HuH-7.5 (cell line): ENCODE data around the gene BIN2.
A peak's percentile ranks its signal among the peaks of the same experiment; 100 is the strongest.

ENCODE experiments used
- DNase-seq: peaks from one replicate; pipeline ENCODE4 v3.0.0; 2011; ENCODE audit warnings: low spot score

Gene BIN2

DNA sequence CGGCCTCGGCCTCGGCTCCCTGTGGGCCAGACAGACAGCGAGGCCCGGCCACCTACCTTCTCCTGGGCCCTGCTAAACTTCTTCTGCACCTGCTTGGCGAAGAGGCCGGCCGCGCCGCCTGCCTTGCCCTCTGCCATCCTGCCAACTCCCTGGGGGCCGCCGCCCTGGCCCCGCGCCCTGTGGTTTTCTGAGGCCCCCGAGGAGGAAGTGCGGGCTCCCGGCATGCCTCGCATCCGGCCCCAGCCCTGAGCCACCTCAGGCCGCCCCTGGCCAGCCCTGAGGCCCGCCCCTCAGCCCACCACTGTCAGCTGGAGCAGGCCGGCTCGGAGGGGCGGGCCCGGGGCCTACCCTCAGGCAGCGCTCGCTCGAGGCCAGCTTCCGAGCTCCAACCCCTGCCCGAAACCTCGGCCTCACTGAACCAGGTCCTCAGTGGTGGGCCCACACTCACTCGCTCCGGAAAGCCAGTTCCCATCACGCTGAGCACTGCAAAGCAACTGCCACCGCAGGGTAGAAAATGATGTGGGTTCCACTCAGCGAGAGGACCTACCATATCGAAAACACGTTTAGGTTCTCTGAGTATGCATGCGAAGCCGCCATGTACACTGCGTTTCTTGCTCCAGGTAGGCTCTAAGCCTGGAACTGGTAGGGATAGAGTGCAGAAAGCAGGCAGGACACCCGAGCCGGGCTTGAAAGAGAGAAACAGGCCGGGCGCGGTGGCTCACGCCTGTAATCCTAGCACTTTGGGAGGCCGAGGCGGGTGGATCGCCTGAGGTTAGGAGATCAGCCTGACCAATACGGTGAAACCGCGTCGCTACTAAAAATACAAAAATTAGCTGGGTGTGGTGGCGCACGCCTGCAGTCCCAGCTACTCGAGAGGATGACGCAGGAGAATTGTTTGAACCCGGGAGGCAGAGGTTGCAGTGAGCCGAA lies at the start of gene BIN2:
Gene BIN2 (minus strand): TSS at position 209 of the 930 bp plus-strand sequence. CDS start 72 bp downstream, at position 137.
- no peak for DNase-seq

DNA sequence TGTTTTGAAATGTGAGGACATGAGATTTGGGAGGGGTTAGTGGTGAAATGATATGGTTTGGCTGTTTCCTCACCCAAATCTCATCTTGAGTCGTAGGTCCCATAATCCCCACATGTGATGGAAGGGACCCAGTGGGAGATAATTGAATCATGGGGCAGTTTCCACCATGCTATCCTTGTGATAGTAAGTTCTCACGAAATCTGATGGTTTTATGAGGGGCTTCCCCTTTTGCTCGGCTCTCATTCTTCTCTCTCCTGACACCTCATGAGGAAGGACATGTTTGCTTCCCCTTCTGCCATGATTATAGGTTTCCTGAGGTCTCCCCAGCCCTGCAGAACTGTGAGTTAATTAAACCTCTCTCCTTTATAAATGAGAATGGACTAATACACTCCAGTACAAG lies 49.2 kb upstream of the BIN2 start:
- DNase-seq, result no peak

DNA sequence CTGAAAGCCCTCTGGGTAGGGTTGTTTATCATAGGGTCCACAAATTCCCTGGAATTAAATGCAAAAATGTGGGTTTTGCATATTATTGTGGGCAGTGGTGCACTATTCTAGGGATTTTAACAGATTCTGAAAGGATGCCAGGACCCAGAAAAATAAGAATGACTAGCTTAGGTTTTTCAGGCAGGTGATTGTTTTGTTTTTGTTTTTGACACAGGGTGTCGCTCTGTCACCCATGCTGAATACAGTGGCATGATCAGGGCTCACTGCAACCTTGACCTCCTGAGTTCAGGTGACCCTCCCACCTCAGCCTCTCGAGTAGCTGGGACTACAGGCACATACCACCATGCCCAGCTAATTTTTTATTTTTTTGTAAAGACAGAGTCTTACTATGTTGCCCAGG lies 48.0 kb upstream of the BIN2 start:
- no peak for DNase-seq

DNA sequence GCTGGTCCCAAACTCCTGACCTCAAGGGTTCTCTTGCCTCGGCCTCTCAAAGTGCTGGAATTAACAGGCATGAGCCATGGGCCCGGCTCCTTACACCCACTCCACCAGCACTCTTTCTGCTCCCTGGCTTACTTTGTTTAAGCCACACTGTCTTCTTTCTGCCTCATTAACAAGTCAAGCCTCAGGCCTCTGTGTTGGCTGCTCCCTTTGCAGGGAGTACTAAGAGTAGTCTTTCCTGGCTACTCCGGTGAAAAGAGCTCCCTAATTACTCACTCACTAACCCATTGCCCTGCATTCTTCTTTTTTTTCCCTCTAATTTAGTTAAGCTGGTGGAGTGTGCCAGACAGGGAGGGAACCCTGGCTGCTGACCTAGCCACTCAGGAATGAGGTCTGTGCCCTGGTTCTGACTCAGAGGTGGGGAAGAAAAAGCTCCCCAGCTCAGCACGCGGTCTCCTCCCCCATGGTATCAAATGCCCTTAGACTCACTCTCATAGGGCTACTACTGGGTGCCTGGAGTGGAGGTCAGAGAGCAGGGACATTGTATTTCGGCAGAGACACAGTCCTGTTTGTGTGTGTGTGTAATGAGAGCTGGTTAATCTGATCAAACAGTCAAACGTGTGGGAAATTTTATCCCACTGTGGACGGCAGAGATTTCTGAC lies 47.5 kb upstream of the BIN2 start:
- peak; percentile 73 for DNase-seq

DNA sequence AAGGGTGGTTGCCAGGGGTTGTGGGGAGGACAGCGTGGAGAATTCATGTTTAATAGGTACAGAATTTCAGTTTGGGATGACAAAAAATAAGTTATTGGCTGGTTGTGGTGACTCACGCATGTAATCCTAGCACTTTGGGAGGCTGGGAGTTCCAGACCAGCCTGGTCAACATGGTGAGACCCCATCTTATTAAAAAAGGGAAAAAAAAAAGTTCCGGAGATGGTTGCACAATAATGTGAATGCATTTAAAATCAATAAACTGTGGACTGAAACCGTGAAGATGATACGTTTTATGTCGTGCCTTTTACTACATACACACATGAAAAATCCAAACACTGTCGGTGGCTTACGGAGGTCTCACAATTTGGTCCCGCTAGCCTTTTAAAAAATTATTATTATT lies 46.7 kb upstream of the BIN2 start:
- DNase-seq, result no peak

DNA sequence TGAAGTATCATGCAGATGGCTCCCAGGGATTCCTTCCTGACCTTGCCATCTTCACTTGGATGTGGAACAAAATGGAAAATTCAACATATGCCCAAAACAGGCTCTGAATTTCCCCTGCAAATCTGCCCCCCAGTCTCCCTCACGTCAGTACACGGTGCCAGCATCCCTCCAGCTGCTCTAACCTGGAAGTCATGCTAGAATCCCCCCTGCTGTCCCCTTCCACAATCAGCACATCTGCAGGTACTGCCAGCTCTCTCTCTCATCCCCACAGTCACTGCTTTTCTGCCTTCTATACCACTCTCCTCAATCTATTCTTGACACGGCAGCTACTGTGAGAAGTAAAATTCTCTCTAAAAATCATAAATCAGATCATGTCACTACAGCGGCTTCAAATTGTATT lies 45.6 kb upstream of the BIN2 start:
- no peak for DNase-seq

DNA sequence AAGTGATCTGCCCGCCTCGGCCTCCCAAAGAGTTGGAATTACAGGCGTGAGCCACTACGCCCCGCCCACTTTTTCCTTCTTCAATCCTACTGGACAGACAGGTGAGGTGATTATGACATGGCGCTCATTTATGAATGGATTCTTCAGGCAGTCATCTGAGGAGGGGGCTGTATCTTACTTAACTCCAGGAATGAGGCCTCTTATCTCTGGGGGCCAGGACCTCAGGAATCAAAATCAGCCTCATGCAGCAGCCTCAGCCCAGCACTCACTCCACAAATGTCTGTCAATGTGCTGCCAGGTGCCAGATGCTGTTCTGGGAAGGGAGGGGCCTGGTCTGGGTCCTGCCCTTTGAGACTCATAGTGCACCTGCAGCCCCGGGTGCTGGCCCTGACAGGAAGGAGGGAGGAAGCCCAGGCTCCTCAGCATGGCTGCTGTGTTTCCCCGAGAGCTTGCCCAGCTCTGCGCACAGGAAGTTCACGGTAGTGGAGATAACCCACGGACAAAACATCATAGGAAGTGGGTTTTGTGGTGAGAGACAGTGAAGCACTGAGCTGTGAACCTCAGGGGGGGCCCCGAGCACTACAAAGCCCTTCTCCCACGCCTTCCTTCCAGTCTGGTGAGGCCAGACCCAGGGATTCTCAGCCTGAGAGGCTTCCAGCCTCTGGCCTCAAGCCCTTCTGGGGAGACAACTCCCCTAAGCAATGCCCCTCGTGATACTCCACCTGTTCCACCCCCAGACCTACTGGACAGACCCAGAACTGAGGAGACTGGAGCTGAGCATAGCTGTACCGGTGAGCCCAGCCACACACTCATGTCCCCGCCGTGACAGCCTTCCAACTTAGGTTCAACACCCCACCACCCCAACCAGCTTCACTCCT lies 44.9 kb upstream of the BIN2 start:
- no peak for DNase-seq

DNA sequence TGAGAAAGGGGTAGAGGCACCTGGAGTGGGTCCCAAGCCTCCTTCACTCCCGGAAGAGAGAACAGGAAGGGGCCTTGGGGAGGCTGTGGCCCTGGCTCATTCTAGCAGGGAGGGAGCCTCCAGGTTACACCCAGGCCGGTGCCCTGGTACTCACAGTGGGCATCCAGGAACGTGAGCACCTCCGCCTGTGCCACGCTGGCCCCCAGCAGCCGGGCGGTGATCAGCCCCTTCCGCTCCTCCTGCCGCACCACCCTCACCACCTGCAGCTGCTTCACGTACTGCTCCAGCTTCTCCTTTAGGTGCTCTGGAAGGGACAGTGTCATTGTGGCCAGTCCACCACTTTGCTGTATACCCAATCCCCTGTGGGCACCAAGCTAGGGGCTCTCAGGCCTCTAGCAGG lies 41.3 kb upstream of the BIN2 start:
- DNase-seq, result no peak

DNA sequence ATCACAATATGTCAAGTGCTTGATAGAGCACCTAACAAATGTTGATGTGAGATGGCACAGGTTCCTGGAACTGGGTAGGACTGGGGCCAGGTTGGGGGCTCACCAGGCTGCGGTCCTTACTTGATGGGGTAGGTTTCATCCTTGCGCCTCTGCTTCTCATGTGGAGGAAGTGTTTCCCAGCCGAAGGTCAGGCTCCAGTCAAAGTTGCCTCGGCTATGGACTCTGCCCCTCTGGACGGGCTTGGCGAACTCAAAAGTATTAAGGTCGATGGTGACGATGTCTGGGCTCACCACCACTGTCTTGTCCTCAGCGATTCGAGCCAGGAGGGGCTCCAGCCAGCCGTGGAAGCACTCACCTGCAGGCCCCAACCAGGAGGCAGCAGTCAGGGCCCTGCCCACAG lies 40.0 kb upstream of the BIN2 start:
- DNase-seq, result no peak

DNA sequence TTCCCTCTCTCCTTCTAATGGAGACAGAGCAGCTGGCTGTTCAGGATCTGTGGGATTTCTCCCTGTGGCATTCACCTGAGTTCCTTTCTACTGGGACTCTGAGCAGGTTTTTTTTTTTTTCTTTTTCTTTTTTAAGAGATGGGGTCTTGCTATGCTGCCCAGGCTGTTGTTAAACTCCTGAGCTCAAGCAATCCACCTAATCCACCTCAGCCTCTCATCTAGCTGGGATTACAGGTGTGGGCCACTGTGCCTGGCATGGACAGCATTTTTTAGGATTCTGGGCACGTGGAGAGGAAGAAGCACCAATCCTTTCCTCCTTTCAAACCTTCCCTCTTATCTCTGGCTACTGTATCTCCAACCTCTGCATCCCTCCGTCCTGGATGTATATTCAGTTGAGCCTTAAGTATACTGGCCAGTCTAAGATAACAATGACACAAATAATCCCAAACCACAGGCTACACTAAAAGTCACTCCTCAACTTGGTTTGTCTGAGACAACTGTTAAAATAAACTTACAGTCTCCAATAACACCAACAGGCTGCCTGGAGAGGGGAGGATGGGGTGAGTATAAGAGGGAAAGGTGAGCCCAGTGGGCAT lies 38.9 kb upstream of the BIN2 start:
- no peak for DNase-seq

DNA sequence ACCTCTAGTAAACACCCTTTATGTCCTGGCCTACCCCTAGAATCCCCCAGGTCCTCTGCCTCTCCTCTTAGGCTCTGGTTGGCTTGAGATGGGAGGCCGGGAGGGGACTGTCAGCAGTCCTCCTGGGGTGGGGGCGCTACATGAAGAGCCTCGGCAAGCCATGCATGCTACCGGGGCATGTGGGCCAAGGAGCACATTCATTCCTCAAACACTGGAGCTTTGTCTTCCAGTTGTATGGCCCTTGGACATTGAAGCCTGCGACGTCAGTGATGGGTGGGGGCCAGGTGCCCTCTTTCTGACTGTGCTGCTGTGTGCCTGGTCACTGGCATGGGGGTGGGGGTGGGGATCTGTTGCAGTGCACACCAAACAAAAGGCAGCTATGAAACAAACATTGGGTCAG lies 38.3 kb upstream of the BIN2 start:
- DNase-seq, result no peak

DNA sequence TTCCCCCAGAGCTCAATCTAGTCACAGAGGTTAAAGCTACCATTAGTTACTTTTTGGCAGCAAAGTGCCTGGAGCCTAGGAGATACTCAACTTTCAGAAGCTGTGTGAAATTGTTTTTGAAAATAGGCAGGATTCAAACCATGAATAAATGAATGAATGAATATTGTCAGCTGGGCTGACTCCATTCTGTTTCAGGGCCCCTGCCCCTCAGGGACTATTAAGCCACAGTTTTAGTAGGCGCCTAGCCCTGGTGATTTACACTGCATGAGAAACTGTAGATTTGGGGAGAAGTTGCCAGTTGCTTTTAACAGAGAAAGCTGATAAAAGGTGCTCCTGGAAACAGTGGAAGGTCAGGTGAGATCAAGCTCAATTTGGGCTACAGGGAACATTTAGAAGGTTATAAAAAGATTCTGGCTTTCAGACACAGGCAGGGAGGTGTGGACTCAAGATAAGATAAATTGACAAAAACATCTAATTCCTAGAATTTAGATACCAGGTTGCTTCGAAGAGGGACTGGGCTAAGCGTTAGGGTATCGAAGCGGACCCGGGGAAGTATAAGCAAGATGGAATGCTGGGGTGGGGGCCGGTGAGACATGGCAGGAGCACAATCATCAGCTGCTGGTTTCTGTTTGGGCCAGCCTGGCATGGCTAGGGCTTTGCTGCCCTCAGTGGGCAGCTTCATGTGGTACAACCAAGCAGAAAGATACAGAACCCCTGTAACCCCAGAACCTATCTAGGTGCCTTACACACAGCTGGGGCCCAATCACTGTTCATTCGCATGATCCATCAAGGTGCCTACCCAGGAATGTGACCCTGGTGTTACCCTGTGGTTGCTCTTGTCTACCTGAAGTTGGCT lies 37.4 kb upstream of the BIN2 start:
- no peak for DNase-seq

DNA sequence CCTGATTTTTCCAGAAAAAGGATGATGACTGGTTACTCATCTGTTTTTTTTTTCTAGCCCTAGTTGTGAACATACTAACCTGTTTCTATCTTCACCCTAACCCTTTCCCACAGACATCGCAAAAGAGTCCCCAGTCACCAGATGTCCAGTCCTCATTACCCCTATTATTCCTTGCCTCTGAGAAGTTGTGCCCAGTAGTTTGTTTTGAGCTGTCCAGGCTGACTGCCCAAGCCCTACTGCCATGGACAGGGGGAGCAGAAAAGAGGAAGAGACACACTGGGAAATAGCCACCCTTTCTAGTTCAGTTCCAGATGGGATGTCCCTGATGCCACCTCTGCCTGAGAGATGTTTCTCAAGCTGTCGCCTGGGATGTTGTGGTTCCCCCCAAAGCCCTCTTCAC lies 36.3 kb upstream of the BIN2 start:
- no peak for DNase-seq

DNA sequence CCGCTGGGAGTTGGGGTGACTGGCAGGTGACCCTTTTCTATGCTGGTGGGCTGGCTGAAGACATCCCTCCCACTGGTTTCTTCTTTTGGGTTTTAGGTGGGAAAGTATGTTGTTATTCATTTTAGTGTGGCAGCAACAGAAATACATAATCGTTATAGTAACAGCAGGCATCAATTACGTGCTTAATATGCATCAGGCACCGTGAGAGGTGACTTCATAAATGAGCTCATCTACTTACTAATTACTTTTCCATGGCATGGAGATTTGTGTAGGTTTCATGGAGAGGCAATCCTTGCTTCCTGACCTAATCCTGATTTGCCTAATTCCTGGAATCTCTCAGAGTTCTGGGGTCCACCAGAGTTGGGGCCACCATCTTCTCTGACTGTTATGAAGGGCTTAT lies 35.9 kb upstream of the BIN2 start:
- no peak for DNase-seq

DNA sequence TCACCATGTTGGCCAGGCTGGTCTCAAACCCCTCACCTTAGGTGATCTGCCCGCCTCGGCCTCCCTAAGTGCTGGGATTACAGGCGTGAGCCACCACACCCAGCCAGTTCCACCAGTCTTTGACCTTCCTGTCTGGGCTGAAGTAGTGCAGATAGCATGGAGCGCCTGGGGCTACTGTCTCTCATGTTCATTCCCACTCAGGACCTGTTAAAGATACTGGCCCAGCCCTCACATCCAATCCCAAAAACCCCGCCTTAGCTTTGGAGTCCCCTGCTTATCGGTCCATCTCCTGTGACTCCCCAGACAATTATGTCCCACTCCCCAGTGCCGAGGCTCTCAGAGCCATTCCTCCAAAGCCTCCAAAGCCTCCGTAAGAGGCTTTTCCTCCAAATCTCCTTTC lies 34.5 kb upstream of the BIN2 start:
- no peak for DNase-seq

DNA sequence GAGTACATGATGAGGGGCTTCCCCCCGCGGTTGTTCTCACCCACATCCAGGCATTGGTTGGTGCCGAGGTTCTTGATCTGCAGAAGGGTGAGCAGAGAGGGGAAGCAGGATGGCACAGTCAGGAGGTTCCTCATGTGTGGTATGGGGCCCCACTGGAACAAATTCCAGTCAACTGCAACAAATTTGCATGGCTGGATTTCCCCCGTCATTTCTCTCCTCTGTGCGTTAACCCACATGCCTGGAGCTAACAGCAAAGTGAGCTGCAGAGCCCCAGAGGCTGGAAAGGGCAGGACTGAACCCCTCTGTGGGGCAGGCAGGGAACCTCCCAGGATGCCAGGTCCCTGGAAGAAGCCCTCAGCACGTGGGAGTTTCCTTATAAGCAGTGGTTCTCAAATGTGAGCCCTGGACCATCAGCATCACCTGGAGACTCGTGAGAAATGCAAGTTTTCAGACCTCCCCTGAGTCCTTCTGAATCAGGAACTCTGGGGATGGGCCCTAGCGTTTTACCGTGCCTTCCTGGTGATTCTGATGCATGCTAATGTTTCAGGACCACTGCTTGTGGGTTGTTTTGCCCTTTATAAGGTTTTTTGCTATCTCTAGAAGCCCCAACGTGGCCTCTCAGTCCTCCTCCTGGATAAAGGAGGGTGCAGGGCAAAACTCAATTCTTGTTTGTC lies 33.5 kb upstream of the BIN2 start:
- DNase-seq, result no peak

DNA sequence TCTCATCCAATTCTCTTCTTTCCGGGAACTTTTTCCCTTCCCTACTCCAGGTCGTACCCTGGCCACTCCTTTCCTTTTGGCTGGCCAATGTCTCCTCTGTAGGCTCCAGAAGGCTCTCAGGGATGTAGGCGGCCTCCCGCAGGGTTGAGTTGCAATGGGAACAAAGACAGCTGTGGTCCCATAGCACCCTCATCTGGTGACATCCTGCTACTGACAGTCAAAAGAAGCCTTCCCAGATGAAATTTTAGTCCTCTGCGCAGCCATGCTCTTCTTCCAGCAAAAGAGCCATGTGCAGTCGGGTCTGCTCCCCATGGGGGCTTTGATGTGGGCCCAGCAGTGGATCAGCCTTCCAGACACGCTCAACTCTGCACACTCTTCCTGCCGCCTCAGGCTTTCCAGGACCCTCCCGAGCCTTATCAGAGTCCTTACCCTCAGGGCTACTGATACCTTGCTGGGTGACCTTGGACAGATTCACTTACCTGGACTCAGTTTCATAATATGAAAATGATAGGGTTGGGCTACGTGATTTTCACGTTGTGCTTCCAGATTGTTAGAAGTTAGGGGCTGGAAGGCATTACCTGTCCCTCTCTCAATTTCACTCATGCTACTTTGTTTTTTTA lies 28.0 kb upstream of the BIN2 start:
- peak; percentile 61 for DNase-seq

DNA sequence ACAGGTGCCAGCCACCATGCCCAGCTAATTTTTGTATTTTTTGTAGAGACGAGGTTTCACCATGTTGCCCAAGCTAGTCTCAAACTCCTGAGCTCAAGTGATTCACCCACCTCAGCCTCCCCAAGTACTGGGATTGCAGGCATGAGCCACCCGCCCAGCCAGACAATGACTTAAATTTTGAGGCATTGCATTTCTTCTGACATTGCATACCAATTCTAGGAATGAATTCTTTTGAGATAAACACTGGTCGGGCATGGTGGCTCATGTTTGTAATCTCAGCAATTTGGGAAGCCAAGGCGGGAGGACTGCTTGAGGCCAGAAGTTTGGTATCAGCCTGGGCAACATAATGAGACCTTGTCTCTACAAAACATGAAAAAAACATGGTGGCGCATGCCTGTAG lies 25.1 kb upstream of the BIN2 start:
- no peak for DNase-seq

DNA sequence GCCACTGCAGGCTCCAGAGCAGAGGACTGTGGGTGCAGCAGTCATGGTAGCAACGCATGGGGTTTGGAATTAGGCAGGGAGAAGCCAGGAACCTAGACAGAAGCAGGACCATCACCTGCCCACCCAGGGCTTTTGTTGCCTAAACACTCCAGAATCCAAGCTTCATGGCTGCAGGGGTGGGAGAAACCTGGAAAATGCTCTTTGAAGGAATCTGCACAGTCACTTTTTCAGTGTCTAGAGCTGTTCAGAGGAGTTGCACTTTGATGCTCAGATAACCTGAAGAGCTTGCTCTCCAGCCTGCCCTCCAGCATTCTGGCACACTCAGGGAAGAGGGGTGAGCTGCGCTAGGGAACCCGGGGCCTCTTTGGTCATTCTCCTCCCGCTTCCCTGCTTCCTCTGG lies 24.1 kb upstream of the BIN2 start:
- DNase-seq, result no peak

DNA sequence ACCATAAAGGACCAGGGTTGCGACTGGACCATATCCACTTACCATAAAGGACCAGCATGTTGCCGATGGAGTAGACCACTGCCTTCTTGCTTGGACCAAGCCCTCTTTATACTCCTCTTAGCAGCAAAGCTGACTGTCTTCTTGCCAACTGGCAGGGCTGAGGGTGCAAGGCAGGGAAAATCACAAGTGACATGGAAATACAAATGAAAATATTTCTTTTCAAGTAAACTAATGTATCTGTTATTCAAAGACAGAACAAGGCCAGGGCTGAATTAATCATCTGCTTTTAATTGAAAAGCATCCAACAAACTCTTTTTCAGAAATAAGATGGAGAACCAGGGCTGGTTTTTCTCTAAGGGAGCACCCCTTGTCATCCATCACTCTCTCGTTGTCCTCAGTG lies 22.6 kb upstream of the BIN2 start, which contains the start of gene CELA1:
Gene CELA1 (minus strand): TSS at position 99 of the 400 bp plus-strand sequence. CDS start 41 bp downstream, at position 58.
- no peak for DNase-seq
